Activated T-helper 2 cell treated with anti-CD3 and anti-CD28 coated beads, Interferon-gamma antibody, Interleukin-2, Interleukin-4, amounts not matched to agents 10 μg/mL and 5 μg/mL and 100 μg/mL, durations not matched to agents 14 hours and 24 hours and 36 hours (primary cell): ENCODE measurements around the gene PI4KA. TPM values are rescaled to one million over a fixed set of nuclear protein-coding genes. Genes with fewer than 3 reads are reported as not detected.

ENCODE experiments used
- DNase-seq: peaks from one replicate; pipeline ENCODE4 v3.0.0; 2021; ENCODE audit warnings: low spot score
- H3K27ac Mint-ChIP-seq: one replicate; pipeline ENCODE4 v1.8.0; 2021; ENCODE audit warnings: mixed read lengths
- H3K27me3 Mint-ChIP-seq: one replicate; pipeline ENCODE4 v1.8.0; 2021; ENCODE audit warnings: low read depth, mixed read lengths
- H3K36me3 Mint-ChIP-seq: one replicate; pipeline ENCODE4 v1.8.0; 2021; ENCODE audit warnings: low read depth, mixed read lengths
- H3K4me1 Mint-ChIP-seq: one replicate; pipeline ENCODE4 v1.8.0; 2021; ENCODE audit warnings: low read depth, mixed read lengths
- H3K4me3 Mint-ChIP-seq: one replicate; pipeline ENCODE4 v1.8.0; 2021; ENCODE audit warnings: low read depth, mild to moderate bottlenecking, moderate library complexity, mixed read lengths
- H3K9me3 Mint-ChIP-seq: one replicate; pipeline ENCODE4 v1.8.0; 2021; ENCODE audit warnings: mixed read lengths
- intact Hi-C: fragments of 100-400 bp; cut with micrococcal nuclease; formaldehyde crosslinking; loops from one replicate; pipeline ENCODE4 v1.15.1; 2023
- total RNA-seq: library from RNA; stranded (reverse); gene quantifications from 2 replicates; pipeline ENCODE4 v1.2.3, GENCODE V29; 2022

PI4KA gene
- total RNA-seq, 1 donor from 2014 or later = 73.4 TPM

GRCh38 chr22:20798974-20799373 lies 59.6 kb downstream of the PI4KA start:
- intact Hi-C loops = no loop called here
- no peak for DNase-seq
- no peaks in the 10 kb centered on the region for H3K4me1 Mint-ChIP-seq
- H3K27ac Mint-ChIP-seq = no peak overlapping the region
- H3K4me3 Mint-ChIP-seq = no peak overlapping the region
- H3K27me3 Mint-ChIP-seq = no peaks in the 10 kb centered on the region
- peaks cover 63% of the 10 kb centered on the region for H3K36me3 Mint-ChIP-seq
- H3K9me3 Mint-ChIP-seq = no peaks in the 10 kb centered on the region

- intact Hi-C loops = no loop called here
- H3K4me3 Mint-ChIP-seq = no peak overlapping the region
- no peak overlapping the region for H3K27ac Mint-ChIP-seq
- no peaks in the 10 kb centered on the region for H3K9me3 Mint-ChIP-seq
- H3K27me3 Mint-ChIP-seq = no peaks in the 10 kb centered on the region
- no peak for DNase-seq
- no peaks in the 10 kb centered on the region for H3K4me1 Mint-ChIP-seq
- peaks cover 58% of the 10 kb centered on the region for H3K36me3 Mint-ChIP-seq
These were observed 60.4 kb downstream of the PI4KA start for GRCh38 chr22:20798218-20798617.

GRCh38 chr22:20796731-20797130 lies 61.9 kb downstream of the PI4KA start:
- Mint-ChIP-seq H3K4me3 (no peak overlapping the region), H3K9me3 (no peaks in the 10 kb centered on the region), H3K27me3 (no peaks in the 10 kb centered on the region), H3K27ac (no peak overlapping the region), H3K4me1 (no peaks in the 10 kb centered on the region), H3K36me3 (peaks cover 56% of the 10 kb centered on the region)
- intact Hi-C loops = no loop called here
- no peak for DNase-seq

GRCh38 chr22:20794650-20795413 lies 63.8 kb downstream of the PI4KA start:
- Mint-ChIP-seq H3K27ac (no peak overlapping the region), H3K4me1 (no peaks in the 10 kb centered on the region), H3K4me3 (no peak overlapping the region), H3K36me3 (peaks cover 58% of the 10 kb centered on the region), H3K9me3 (no peaks in the 10 kb centered on the region), H3K27me3 (no peaks in the 10 kb centered on the region)
- DNase-seq = no peak
- intact Hi-C loops = no loop called here

DNA sequence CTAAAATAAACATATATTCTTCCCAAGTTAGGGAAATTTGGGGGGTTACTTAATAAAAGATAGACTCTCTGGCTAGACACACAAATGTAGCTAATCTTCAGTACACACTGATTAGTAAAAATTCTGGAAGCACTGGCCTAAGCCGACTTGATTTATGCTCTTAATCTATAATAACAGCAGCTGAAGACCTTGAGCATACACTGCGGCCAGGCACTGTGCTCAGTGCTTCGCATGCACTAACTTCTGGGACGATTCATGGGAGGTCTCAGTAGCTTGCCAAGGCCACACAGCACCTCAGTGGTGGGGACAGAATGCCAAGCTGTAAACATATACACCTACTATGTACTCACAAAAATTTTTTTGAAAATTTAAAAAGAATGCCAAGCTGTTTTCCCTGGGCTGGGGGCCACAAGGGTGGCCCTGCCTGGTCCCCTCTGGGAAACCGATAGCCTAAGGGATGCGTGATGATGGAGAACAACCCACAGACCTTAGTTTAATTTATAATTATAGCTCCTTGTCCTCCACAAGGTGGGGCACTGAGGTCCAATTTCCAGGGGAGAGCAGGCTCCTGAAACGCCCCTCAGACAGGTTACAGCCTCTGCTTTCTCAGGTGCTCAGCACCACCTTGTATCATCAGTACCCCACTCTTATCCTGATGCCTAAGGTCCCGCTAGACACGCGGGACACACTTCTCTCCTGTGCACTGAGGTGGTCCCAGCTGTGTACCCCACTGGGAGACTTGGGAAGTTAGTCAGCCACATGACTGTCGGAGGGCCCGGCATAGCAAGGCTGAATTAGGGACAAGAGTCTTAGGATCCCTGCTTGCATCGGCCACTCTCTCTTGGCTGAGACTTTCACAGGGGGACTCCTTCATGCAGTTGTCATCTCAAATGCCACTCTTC lies 64.6 kb downstream of the PI4KA start:
- no peaks in the 10 kb centered on the region for H3K27me3 Mint-ChIP-seq
- intact Hi-C loops = no loop called here
- no peak overlapping the region for H3K27ac Mint-ChIP-seq
- DNase-seq = no peak
- no peak overlapping the region for H3K4me3 Mint-ChIP-seq
- H3K9me3 Mint-ChIP-seq = no peaks in the 10 kb centered on the region
- H3K4me1 Mint-ChIP-seq = no peaks in the 10 kb centered on the region
- peaks cover 50% of the 10 kb centered on the region for H3K36me3 Mint-ChIP-seq

- Mint-ChIP-seq H3K27ac (no peak overlapping the region), H3K9me3 (no peaks in the 10 kb centered on the region), H3K4me3 (no peak overlapping the region), H3K27me3 (no peaks in the 10 kb centered on the region), H3K4me1 (no peaks in the 10 kb centered on the region), H3K36me3 (peaks cover 45% of the 10 kb centered on the region)
- intact Hi-C loops = no loop called here
- no peak for DNase-seq
These were observed 65.5 kb downstream of the PI4KA start for GRCh38 chr22:20792966-20793728.

DNA sequence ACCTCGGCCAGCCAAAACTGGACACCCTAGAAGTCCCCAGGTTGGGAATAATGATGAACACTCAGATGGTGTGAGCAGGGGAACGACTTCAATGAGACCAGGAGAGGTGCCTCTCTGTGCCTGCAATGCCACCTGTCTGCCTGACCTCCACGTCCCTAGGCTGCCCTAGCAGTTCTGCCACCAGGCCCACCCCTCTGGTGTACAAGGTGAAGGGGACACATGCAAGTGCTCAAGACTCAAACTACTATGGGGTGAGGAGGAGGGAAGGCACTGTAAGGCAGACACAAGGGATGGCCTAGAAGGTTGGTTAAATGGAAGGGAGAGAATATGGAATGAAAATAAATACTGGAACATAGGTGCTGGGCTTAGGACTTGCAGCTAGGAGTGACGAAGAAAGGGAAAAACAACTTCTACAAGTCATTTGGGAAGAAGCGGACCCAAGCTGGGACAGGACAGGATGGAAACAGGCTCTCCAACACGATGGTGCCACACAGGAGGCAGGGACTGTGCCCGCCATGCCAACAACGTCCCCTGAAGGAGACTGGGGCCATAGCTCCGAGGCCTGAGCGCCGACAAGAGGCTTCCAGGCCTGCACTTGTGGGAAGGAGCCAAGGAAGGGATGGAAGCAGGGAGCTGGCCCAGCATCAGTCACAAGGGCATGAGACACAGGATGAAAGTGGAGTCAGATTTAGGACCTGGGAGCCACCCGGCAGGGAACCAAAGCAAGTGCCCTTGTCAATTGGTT lies 66.2 kb downstream of the PI4KA start:
- H3K36me3 Mint-ChIP-seq = peaks cover 38% of the 10 kb centered on the region

DNA sequence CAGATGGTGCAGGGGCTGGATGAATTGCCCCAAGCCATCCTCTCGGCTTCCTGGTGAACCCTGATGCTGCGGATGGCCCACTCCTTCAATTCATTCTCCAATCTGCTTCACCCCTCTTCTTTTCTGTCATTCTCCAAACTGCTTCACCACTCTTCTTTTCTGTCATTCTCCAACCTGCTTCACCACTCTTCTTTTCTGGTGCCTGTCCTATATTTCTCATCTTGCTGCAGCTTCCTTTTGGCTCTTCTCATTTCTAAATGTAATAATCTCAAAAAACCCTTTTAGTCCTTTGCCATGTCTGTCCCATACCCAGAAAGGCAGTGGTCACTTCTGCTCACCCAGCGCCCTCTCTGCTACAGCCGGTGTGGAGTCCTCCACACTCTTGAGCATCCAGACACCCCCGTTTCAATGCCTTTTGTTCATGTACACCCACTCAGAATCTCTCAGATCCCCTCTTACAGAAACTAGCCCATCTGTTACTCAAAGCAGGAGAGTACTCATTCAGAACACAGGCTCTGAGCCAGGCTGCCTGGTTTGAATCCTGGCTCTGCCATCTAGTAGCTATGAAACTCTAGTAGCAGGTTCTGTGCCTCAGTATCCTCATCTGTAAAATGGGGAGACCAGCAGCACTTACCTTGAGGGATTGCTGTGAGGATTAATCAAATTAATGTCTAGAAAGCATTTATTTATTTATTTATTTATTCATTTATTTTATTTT lies 69.8 kb downstream of the PI4KA start:
- no peaks in the 10 kb centered on the region for H3K9me3 Mint-ChIP-seq
- no peaks in the 10 kb centered on the region for H3K27me3 Mint-ChIP-seq
- H3K4me3 Mint-ChIP-seq = no peak overlapping the region
- peaks cover 23% of the 10 kb centered on the region for H3K36me3 Mint-ChIP-seq
- no peak for DNase-seq
- intact Hi-C loops = loop anchor here (10.0 kb wide), 1 partner anchor 66 kb away; the partner anchor contains the start of genes PI4KA and SNAP29
- H3K27ac Mint-ChIP-seq = no peak overlapping the region
- H3K4me1 Mint-ChIP-seq = peaks cover 6% of the 10 kb centered on the region

More for the DNA sequence above, 66.2 kb downstream of the PI4KA start:
- H3K9me3 Mint-ChIP-seq = no peaks in the 10 kb centered on the region
- intact Hi-C loops = no loop called here
- no peaks in the 10 kb centered on the region for H3K4me1 Mint-ChIP-seq
- H3K4me3 Mint-ChIP-seq = no peak overlapping the region
- no peak overlapping the region for H3K27ac Mint-ChIP-seq
- no peaks in the 10 kb centered on the region for H3K27me3 Mint-ChIP-seq
- no peak for DNase-seq

DNA sequence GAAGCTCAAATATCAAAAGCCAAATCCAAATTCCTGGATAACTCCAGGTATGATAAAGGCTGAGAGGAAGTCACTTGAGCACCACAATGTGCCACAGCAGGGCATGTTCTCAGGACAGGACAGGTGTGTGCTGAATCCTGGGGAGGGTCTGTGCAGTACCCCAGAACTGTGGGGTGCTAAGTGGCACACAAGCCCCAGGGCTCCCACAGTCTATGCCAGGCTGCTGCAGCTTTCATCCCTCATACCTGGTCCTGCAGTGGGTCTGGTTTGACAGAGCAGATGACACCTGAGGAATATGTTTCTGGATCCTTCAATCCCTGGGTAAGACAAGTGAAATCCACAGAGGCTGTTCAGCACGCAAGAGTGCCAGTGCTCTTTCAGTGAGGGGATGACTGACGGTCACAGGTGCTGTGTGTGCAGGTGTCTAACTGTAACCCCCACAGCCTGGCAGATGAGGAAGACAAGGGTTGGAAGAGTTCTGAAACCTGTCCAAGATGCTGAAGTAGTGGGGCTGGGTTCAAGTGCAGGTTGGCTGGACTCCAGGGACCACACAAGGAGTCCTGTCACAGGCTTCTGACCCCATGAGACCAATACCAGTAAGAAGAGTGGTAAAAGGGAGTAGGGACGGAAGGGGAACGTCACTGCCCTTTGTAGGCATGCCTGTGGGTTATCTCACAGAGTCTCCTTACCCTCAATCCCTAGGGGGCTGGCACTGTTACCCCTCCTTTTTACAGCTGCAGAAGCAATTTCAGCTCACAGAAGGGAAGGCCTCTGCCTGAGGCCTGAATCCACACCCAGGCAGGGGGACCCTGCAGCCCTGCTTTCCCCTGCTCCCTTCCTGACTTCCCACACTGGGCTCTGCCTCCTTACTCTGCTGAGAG lies 70.6 kb downstream of the PI4KA start:
- no peak for DNase-seq
- peaks cover 25% of the 10 kb centered on the region for H3K36me3 Mint-ChIP-seq
- intact Hi-C loops = loop anchor here (10.0 kb wide), 1 partner anchor 67 kb away; the partner anchor contains the start of genes PI4KA and SNAP29
- no peak overlapping the region for H3K27ac Mint-ChIP-seq
- no peaks in the 10 kb centered on the region for H3K9me3 Mint-ChIP-seq
- H3K4me1 Mint-ChIP-seq = peaks cover 7% of the 10 kb centered on the region
- H3K27me3 Mint-ChIP-seq = no peaks in the 10 kb centered on the region
- H3K4me3 Mint-ChIP-seq = no peak overlapping the region

DNA sequence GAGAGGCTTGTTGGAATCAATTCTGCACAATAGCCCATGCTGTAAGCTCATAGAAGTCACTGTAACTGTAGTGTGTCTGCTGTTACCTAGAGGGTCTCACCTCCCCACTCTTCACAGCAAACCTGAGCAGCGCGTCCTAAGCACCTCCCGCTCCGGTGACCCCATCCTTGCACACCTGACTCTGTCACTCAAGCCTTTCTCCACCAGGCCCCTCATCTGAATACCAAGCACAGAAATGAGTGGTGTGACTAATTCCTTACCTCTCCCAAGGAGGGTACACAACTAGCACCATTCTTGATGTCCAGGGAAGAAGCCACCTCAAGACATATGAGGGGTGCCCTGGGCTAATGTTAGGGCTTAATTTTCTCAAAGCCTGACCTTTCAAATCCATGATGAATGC lies 71.4 kb downstream of the PI4KA start:
- peaks cover 19% of the 10 kb centered on the region for H3K36me3 Mint-ChIP-seq
- H3K27ac Mint-ChIP-seq = no peak overlapping the region
- H3K9me3 Mint-ChIP-seq = no peaks in the 10 kb centered on the region
- no peak for DNase-seq
- H3K4me1 Mint-ChIP-seq = peaks cover 9% of the 10 kb centered on the region
- H3K4me3 Mint-ChIP-seq = no peak overlapping the region
- no peaks in the 10 kb centered on the region for H3K27me3 Mint-ChIP-seq
- intact Hi-C loops = loop anchor here (10.0 kb wide), 1 partner anchor 68 kb away; the partner anchor contains the start of genes PI4KA and SNAP29

DNA sequence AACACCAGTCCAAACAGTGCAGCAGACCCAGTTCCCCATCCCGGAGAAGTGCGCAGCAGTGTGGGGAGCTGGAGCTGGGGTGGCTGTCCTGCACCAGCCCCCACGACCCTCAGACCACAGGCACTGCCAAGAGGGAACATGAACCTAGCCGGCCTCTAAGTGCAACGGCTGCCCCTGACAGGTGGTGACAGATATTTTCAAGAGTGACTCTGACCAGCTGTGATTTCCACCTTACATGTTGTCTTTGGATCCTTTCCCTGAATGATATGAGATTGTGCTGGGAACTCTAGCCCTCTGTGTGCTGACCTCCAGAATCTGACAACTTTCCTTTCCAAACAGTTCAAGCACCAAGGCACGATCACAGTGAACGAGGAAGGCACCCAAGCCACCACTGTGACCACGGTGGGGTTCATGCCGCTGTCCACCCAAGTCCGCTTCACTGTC lies 72.1 kb downstream of the PI4KA start:
- intact Hi-C loops = loop anchor here (10.0 kb wide), 1 partner anchor 68 kb away; the partner anchor contains the start of genes PI4KA and SNAP29
- peaks cover 23% of the 10 kb centered on the region for H3K36me3 Mint-ChIP-seq
- no peaks in the 10 kb centered on the region for H3K27me3 Mint-ChIP-seq

More for the DNA sequence above, 72.1 kb downstream of the PI4KA start:
- no peak overlapping the region for H3K4me3 Mint-ChIP-seq
- H3K27ac Mint-ChIP-seq = no peak overlapping the region
- DNase-seq = no peak
- H3K9me3 Mint-ChIP-seq = no peaks in the 10 kb centered on the region
- peaks cover 15% of the 10 kb centered on the region for H3K4me1 Mint-ChIP-seq
